GM12878 (cell line): Measurements from ENCODE around the gene ATF7IP. TPM values are rescaled to one million over a fixed set of nuclear protein-coding genes. Genes with fewer than 3 reads are reported as not detected.

ENCODE experiments used
- BRCA1 ChIP-seq: IDR thresholded peaks from 2 replicates; pipeline ENCODE4 v1.6.1; 2011; ENCODE audit warnings: low read depth, low read length, improper control_type of control experiment
- CBFB ChIP-seq: IDR thresholded peaks from 2 replicates; pipeline ENCODE4 v1.6.1; 2016; ENCODE audit warnings: antibody characterized with exemption, low read depth
- CREM ChIP-seq: IDR thresholded peaks from 2 replicates; pipeline ENCODE4 v1.6.1; 2014; ENCODE audit warnings: antibody characterized with exemption, low read depth
- CTCF ChIP-seq, 3 experiments: IDR thresholded peaks in 2 of 3; conservative IDR thresholded peaks in 1 of 3; 2 replicates each; pipeline ENCODE4 v1.5.1; 2011; ENCODE audit warnings: low read depth in 3 of 3, low read length in 3 of 3, mild to moderate bottlenecking in 3 of 3, control low read depth in 2 of 3, moderate library complexity in 2 of 3, inconsistent platforms in 1 of 3, mixed read lengths in 1 of 3; ENCODE audit not compliant: control insufficient read depth in 2 of 3, insufficient read depth in 1 of 3; ENCODE audit errors: extremely low read depth in 1 of 3
- CUX1 ChIP-seq: IDR thresholded peaks from 2 replicates; pipeline ENCODE4 v1.6.1; 2012; ENCODE audit warnings: improper control_type of control experiment, low read depth, low read length; ENCODE audit not compliant: insufficient replicate concordance
- EED ChIP-seq: sonication (generic); IDR thresholded peaks from 2 replicates; pipeline ENCODE4 v1.6.1; 2016; ENCODE audit warnings: antibody characterized with exemption, low read depth
- HCFC1 ChIP-seq: fragments of 150-350 bp; IDR thresholded peaks from 2 replicates; pipeline ENCODE4 v1.6.1; 2014; ENCODE audit warnings: low read length
- IRF4 ChIP-seq: IDR thresholded peaks from 2 replicates; pipeline ENCODE4 v1.6.1; 2011; ENCODE audit warnings: low read depth, low read length
- MYB ChIP-seq: fragments of 150-350 bp; IDR thresholded peaks from 2 replicates; pipeline ENCODE4 v1.6.1; 2014; ENCODE audit warnings: mild to moderate bottlenecking, low read depth, low read length, borderline replicate concordance
- NBN ChIP-seq: fragments of 450-650 bp; IDR thresholded peaks from 2 replicates; pipeline ENCODE4 v1.6.1; 2016
- NFYB ChIP-seq: IDR thresholded peaks from 2 replicates; pipeline ENCODE4 v1.6.1; 2011; ENCODE audit warnings: low read depth, mild to moderate bottlenecking, low read length, improper control_type of control experiment, moderate library complexity; ENCODE audit not compliant: insufficient read depth
- PAX8 ChIP-seq: fragments of 450-650 bp; IDR thresholded peaks from 2 replicates; pipeline ENCODE4 v1.6.1; 2017; ENCODE audit warnings: mild to moderate bottlenecking, moderate library complexity
- POU2F2 ChIP-seq: IDR thresholded peaks from 3 replicates; pipeline ENCODE4 v1.6.1; 2011; ENCODE audit warnings: low read depth, mild to moderate bottlenecking, low read length, borderline replicate concordance
- RAD21 ChIP-seq: IDR thresholded peaks from 2 replicates; pipeline ENCODE4 v1.6.1; 2011; ENCODE audit warnings: mild to moderate bottlenecking, low read depth, low read length, moderate library complexity; ENCODE audit not compliant: insufficient read depth
- RCOR1 ChIP-seq: conservative IDR thresholded peaks from 2 replicates; pipeline ENCODE4 v1.6.1; 2012; ENCODE audit warnings: low read depth, low read length, improper control_type of control experiment
- RFX5 ChIP-seq: IDR thresholded peaks from 2 replicates; pipeline ENCODE4 v1.6.1; 2011; ENCODE audit warnings: low read depth, low read length, improper control_type of control experiment
- SIX5 ChIP-seq: IDR thresholded peaks from 2 replicates; pipeline ENCODE4 v1.6.1; 2011; ENCODE audit warnings: mild to moderate bottlenecking, low read depth, low read length, moderate library complexity; ENCODE audit not compliant: severe bottlenecking
- SMAD1 ChIP-seq: fragments of 450-650 bp; IDR thresholded peaks from 2 replicates; pipeline ENCODE4 v1.6.1; 2018; ENCODE audit warnings: mild to moderate bottlenecking, low read depth; ENCODE audit not compliant: partially characterized antibody
- SREBF2 ChIP-seq: IDR thresholded peaks from 2 replicates; pipeline ENCODE4 v1.6.1; 2012; ENCODE audit warnings: mild to moderate bottlenecking, low read length
- STAT1 ChIP-seq: fragments of 450-650 bp; conservative IDR thresholded peaks from 2 replicates; pipeline ENCODE4 v1.6.1; 2014; ENCODE audit warnings: antibody characterized with exemption, mild to moderate bottlenecking
- STAT3 ChIP-seq: IDR thresholded peaks from 2 replicates; pipeline ENCODE4 v1.6.1; 2011; ENCODE audit warnings: low read depth, low read length, improper control_type of control experiment
- TAF1 ChIP-seq: IDR thresholded peaks from 2 replicates; pipeline ENCODE4 v1.6.1; 2011; ENCODE audit warnings: mild to moderate bottlenecking, low read depth, low read length, borderline replicate concordance
- TBL1XR1 ChIP-seq: IDR thresholded peaks from 2 replicates; pipeline ENCODE4 v1.6.1; 2012; ENCODE audit warnings: low read depth, low read length, improper control_type of control experiment
- USF1 ChIP-seq: IDR thresholded peaks from 2 replicates; pipeline ENCODE4 v1.6.1; 2011; ENCODE audit warnings: borderline replicate concordance, low read depth, mild to moderate bottlenecking, moderate library complexity, mixed read lengths, low read length; ENCODE audit not compliant: insufficient read depth; ENCODE audit errors: extremely low read length
- ZSCAN29 ChIP-seq: fragments of 450-650 bp; IDR thresholded peaks from 2 replicates; pipeline ENCODE4 v1.6.1; 2017; ENCODE audit warnings: mild to moderate bottlenecking, moderate library complexity
- polyA plus RNA-seq, 11 experiments: library from polyadenylated mRNA; depleted of rRNA in 4 of 11; unstranded in 6 of 11; stranded (reverse) in 5 of 11; fragments of >200 nt; fragmentation: Nextera tagmentation in 4 of 11; fragmentation: Illumina TruSeq in 1 of 11; extraction: Ambion mirVana in 4 of 11; extraction: Trizol in 1 of 11; gene quantifications; 1 replicate in 1 of 11; 2 replicates in 10 of 11; pipeline versions ENCODE4 v1.2.1 to v1.2.3, GENCODE V29; 2011 to 2016; ENCODE audit warnings: inconsistent platforms in 2 of 11, missing spikeins in 2 of 11, low read depth in 1 of 11
- total RNA-seq, 4 experiments: library from RNA; depleted of rRNA in 3 of 4; stranded (reverse); fragments of >200 nt in 3 of 4; fragmentation: Illumina TruSeq in 1 of 4; extraction: Trizol in 1 of 4; gene quantifications; 2 replicates each; pipeline versions ENCODE4 v1.2.1 to v1.2.3, GENCODE V29; 2013 to 2021

ATF7IP gene
- total and polyA plus RNA-seq, 10 of the 15 experiments (the other 5 are each of a cell fraction or from before 2014, with no cell fraction given) = 6.2 to 66.6 (median 29.3) TPM

GRCh38 chr12:14366209-14367039 is 942 bp downstream of the ATF7IP start (continued):
- TF ChIP-seq SIX5 = no peak
- TF ChIP-seq CTCF (IDR thresholded peaks at IDR 0.05 in 2 of 3, conservative IDR thresholded peaks at IDR 0.05 in 1 of 3; ENCODE audit: control insufficient read depth in 2 of 3, extremely low read depth in 1 of 3, insufficient read depth in 1 of 3, low read depth in 3 of 3, low read length in 3 of 3) = peak; percentile 18 to 45 (median 41); a peak in 2 of 6 replicates
- no peak for TF ChIP-seq RFX5
- TF ChIP-seq TBL1XR1 = no peak
- TF ChIP-seq RAD21 = peak; percentile 52
- no peak for TF ChIP-seq EED
- peak; percentile 87 for TF ChIP-seq PAX8
- TF ChIP-seq MYB = no peak
- no peak for TF ChIP-seq CBFB
- no peak for TF ChIP-seq HCFC1
- no peak for TF ChIP-seq BRCA1
- TF ChIP-seq NFYB = no peak
- no peak for TF ChIP-seq ZSCAN29
- 0 out of 2 replicates have a peak, but pooled peaks have one; percentile 24 for TF ChIP-seq STAT3
- TF ChIP-seq STAT1 = no peak
- no peak for TF ChIP-seq RCOR1
- no peak for TF ChIP-seq TAF1
- no peak for TF ChIP-seq CREM
- no peak for TF ChIP-seq USF1
- TF ChIP-seq CUX1 = peak; percentile 20
- peak; percentile 8 for TF ChIP-seq SMAD1
- TF ChIP-seq IRF4 = no peak
- no peak for TF ChIP-seq SREBF2
- TF ChIP-seq NBN = no peak
- TF ChIP-seq POU2F2 = no peak
